ENCODE measurements around the gene FGF13.
A peak's percentile ranks its signal among the peaks of the same experiment; 100 is the strongest.

Gene FGF13

DNA sequence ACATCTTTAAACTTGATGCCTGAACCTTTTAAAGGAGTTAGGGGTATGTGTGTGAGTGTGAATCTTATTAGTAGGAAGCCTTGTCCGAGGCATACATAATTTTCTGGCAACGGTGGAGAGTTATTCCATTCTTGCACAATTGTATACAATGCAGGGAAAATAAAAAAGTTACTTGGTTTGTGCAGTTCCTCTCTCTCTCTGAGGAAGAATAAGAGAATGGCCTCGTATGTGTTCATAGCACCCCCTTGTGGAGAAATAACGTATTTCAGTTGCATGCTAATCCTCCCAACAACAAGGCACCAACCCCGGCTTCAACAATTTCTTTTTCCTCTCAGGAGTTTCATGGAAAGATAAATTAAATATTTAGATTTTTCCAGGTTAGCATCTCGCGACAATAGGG, 33.7 kb upstream of the FGF13 start:
- DNase-seq: peak; percentile 57
- Histone ChIP-seq H3K4me3 (ENCODE audit: low read depth, low read length) (no peak overlapping the region), H3K27me3 (replicated peaks) (no peaks in the 10 kb centered on the region), H3K36me3 (replicated peaks) (no peaks in the 10 kb centered on the region), H3K27ac (no peak overlapping the region)
- in situ Hi-C loops (cut with HindIII; ENCODE audit: low pct_ligation_motif_present, low sequenced_read_pairs): no loop called here
- TF ChIP-seq CTCF (IDR thresholded peaks at IDR 0.05; ENCODE audit: low read depth, low read length, missing control alignments): peak; percentile 67

- no peaks in the 10 kb centered on the region for H3K36me3 ChIP-seq (replicated peaks)
- no peak for TF ChIP-seq CTCF (IDR thresholded peaks at IDR 0.05; ENCODE audit: low read depth, low read length, missing control alignments)
- no peak for DNase-seq
- no peak overlapping the region for H3K4me3 ChIP-seq (ENCODE audit: low read depth, low read length)
- no peaks in the 10 kb centered on the region for H3K27me3 ChIP-seq (replicated peaks)
- no peak overlapping the region for H3K27ac ChIP-seq
- in situ Hi-C loops (cut with HindIII; ENCODE audit: low pct_ligation_motif_present, low sequenced_read_pairs): no loop called here
These were observed 30.7 kb upstream of the FGF13 start for GRCh38 chrX:138742217-138742616.

DNA sequence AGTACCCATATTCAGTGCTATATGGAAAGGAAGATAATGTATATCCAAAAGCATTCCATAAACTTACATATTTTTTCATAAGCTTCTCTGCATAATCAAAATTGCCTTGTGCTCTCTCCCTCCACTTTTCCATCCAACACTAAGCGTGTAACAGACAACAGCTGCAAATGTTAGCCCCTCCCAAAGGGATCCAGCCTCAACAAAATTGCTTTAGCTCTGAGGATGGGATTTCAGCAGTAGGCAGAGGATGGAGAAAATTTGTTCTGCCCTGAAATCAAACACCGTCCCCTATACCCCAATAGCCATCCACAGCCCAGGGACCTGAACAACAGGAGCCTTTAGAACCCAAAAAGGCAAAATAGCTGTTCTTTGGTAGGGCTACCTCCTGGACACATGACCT, 28.8 kb upstream of the FGF13 start:
- Histone ChIP-seq H3K27ac (no peak overlapping the region), H3K27me3 (replicated peaks) (no peaks in the 10 kb centered on the region), H3K4me3 (ENCODE audit: low read depth, low read length) (no peak overlapping the region), H3K36me3 (replicated peaks) (no peaks in the 10 kb centered on the region)
- TF ChIP-seq CTCF (IDR thresholded peaks at IDR 0.05; ENCODE audit: low read depth, low read length, missing control alignments): no peak
- in situ Hi-C loops (cut with HindIII; ENCODE audit: low pct_ligation_motif_present, low sequenced_read_pairs): no loop called here
- DNase-seq: no peak

DNA sequence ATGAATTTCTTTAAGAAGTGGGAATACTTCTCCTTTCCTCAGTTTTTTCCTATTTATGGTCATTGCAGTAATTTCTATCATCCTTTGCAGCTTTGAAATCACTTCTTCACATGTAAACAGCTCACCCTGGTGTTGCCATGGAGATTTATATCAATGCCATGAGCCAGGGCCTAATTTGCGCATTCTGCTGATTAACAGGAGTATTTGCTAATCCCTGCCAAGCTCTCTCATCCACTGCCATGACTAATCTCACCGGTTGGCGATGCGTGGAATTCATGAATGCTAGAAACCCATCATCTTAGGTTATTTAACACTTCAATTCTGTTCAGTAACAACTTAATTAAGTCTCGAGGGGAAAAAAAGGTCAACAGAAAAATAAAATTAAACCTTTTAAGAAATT, 11.8 kb upstream of the FGF13 start:
- H3K36me3 ChIP-seq (replicated peaks): no peaks in the 10 kb centered on the region
- no peaks in the 10 kb centered on the region for H3K27me3 ChIP-seq (replicated peaks)
- in situ Hi-C loops (cut with HindIII; ENCODE audit: low pct_ligation_motif_present, low sequenced_read_pairs): no loop called here
- DNase-seq: no peak
- no peak overlapping the region for H3K27ac ChIP-seq
- H3K4me3 ChIP-seq (ENCODE audit: low read depth, low read length): no peak overlapping the region
- TF ChIP-seq CTCF (IDR thresholded peaks at IDR 0.05; ENCODE audit: low read depth, low read length, missing control alignments): no peak

GRCh38 chrX:138719396-138719795, 7.9 kb upstream of the FGF13 start:
- TF ChIP-seq CTCF (IDR thresholded peaks at IDR 0.05; ENCODE audit: low read depth, low read length, missing control alignments): no peak
- in situ Hi-C loops (cut with HindIII; ENCODE audit: low pct_ligation_motif_present, low sequenced_read_pairs): no loop called here
- Histone ChIP-seq H3K4me3 (ENCODE audit: low read depth, low read length) (no peak overlapping the region), H3K36me3 (replicated peaks) (no peaks in the 10 kb centered on the region), H3K27me3 (replicated peaks) (no peaks in the 10 kb centered on the region), H3K27ac (no peak overlapping the region)
- no peak for DNase-seq

DNA sequence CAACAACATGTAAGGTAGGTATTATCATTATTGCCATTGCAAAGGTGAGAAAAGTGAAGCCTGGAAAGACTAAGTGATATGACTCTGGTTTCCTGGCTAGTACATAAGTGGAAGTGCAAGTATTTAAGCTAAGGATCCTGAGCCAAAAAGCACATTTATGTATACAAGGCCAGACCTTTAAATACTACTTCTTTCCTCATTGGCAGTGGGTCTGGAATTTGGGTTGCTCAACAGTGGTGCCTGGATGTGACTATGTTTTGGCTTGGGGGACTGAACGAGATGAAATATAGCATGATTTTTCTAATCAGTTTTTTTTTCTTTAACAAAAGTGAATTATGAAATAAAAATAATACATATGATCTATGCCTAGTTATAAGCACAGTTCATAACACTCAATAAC, 7.4 kb upstream of the FGF13 start:
- TF ChIP-seq CTCF (IDR thresholded peaks at IDR 0.05; ENCODE audit: low read depth, low read length, missing control alignments): no peak

More for the DNA sequence above, 7.4 kb upstream of the FGF13 start:
- Histone ChIP-seq H3K27me3 (replicated peaks) (no peaks in the 10 kb centered on the region), H3K36me3 (replicated peaks) (no peaks in the 10 kb centered on the region), H3K27ac (no peak overlapping the region), H3K4me3 (ENCODE audit: low read depth, low read length) (no peak overlapping the region)
- in situ Hi-C loops (cut with HindIII; ENCODE audit: low pct_ligation_motif_present, low sequenced_read_pairs): no loop called here
- no peak for DNase-seq
